ENCODE data around the gene WDR91. TPM values are rescaled to one million over a fixed set of nuclear protein-coding genes. Genes with fewer than 3 reads are reported as not detected.

WDR91 gene
- total RNA-seq, 2 experiments from 2014 or later: 12.9 to 13.1 TPM

GRCh38 chr7:135206941-135207391 lies 4.4 kb downstream of the WDR91 start:
- peaks cover 38% of the 10 kb centered on the region for H3K36me3 Mint-ChIP-seq (ENCODE audit: low read depth)
- no peaks in the 10 kb centered on the region for H3K27me3 Mint-ChIP-seq
- ChIA-PET CTCF (no interaction called here), POLR2A (interaction anchor here (0.9 kb wide), 1 partner anchor 21 kb away, joined by 3 read pairs; no protein-coding TSS in a partner anchor)
- no peak overlapping the region for H3K4me3 Mint-ChIP-seq
- H3K27ac Mint-ChIP-seq: no peak overlapping the region
- TF ChIP-seq CTCF (IDR thresholded peaks at IDR 0.05): no peak
- ATAC-seq (no peak), DNase-seq (no peak)
- intact Hi-C loops (cut with micrococcal nuclease): no loop called here
- peaks cover 56% of the 10 kb centered on the region for H3K4me1 Mint-ChIP-seq (ENCODE audit: low read depth)
- H3K9me3 Mint-ChIP-seq: no peaks in the 10 kb centered on the region

GRCh38 chr7:135205850-135206249 lies 5.5 kb downstream of the WDR91 start:
- DNase-seq (no peak), ATAC-seq (no peak)
- POLR2A ChIA-PET: interaction anchor here (1.1 to 1.8 kb wide), 2 partner anchors 17 to 36 kb away, joined by 5 read pairs; partner anchors contain the start of gene CYREN
- no peaks in the 10 kb centered on the region for H3K9me3 Mint-ChIP-seq
- intact Hi-C loops (cut with micrococcal nuclease): no loop called here
- CTCF ChIA-PET: no interaction called here
- peaks cover 59% of the 10 kb centered on the region for H3K4me1 Mint-ChIP-seq (ENCODE audit: low read depth)
- no peak for TF ChIP-seq CTCF (IDR thresholded peaks at IDR 0.05)
- H3K27ac Mint-ChIP-seq: no peak overlapping the region
- H3K4me3 Mint-ChIP-seq: no peak overlapping the region
- no peaks in the 10 kb centered on the region for H3K27me3 Mint-ChIP-seq
- H3K36me3 Mint-ChIP-seq (ENCODE audit: low read depth): peaks cover 42% of the 10 kb centered on the region

- peaks cover 53% of the 10 kb centered on the region for H3K4me1 Mint-ChIP-seq (ENCODE audit: low read depth)
- no peak overlapping the region for H3K4me3 Mint-ChIP-seq
- ChIA-PET CTCF (no interaction called here), POLR2A (interaction anchor here (1.1 to 1.8 kb wide), 3 partner anchors 10 to 35 kb away, joined by 3 to 5 read pairs (median 5); partner anchors contain the start of gene CYREN)
- DNase-seq: no peak
- H3K27ac Mint-ChIP-seq: no peak overlapping the region
- no peaks in the 10 kb centered on the region for H3K9me3 Mint-ChIP-seq
- peaks cover 46% of the 10 kb centered on the region for H3K36me3 Mint-ChIP-seq (ENCODE audit: low read depth)
- intact Hi-C loops (cut with micrococcal nuclease): no loop called here
- TF ChIP-seq CTCF (IDR thresholded peaks at IDR 0.05): no peak
- H3K27me3 Mint-ChIP-seq: no peaks in the 10 kb centered on the region
- ATAC-seq: no peak
These were observed 6.5 kb downstream of the WDR91 start for GRCh38 chr7:135204876-135205275.

GRCh38 chr7:135204341-135204749 lies 7.0 kb downstream of the WDR91 start:
- DNase-seq (no peak), ATAC-seq (no peak)
- H3K27ac Mint-ChIP-seq: no peak overlapping the region
- H3K27me3 Mint-ChIP-seq: no peaks in the 10 kb centered on the region
- TF ChIP-seq CTCF (IDR thresholded peaks at IDR 0.05): no peak
- CTCF ChIA-PET: no interaction called here
- no peak overlapping the region for H3K4me3 Mint-ChIP-seq
- no peaks in the 10 kb centered on the region for H3K9me3 Mint-ChIP-seq
- peaks cover 53% of the 10 kb centered on the region for H3K4me1 Mint-ChIP-seq (ENCODE audit: low read depth)
- intact Hi-C loops (cut with micrococcal nuclease): no loop called here
- H3K36me3 Mint-ChIP-seq (ENCODE audit: low read depth): peaks cover 50% of the 10 kb centered on the region
- POLR2A ChIA-PET: interaction anchor here (1.2 to 1.8 kb wide), 2 partner anchors 10 to 34 kb away, joined by 3 to 5 read pairs; partner anchors contain the start of gene CYREN

GRCh38 chr7:135201350-135201749 lies 10.0 kb downstream of the WDR91 start:
- DNase-seq (no peak), ATAC-seq (no peak)
- Mint-ChIP-seq H3K4me3 (no peak overlapping the region), H3K27ac (no peak overlapping the region), H3K4me1 (ENCODE audit: low read depth) (peaks cover 43% of the 10 kb centered on the region), H3K9me3 (no peaks in the 10 kb centered on the region), H3K36me3 (ENCODE audit: low read depth) (peaks cover 51% of the 10 kb centered on the region), H3K27me3 (no peaks in the 10 kb centered on the region)
- ChIA-PET POLR2A (interaction anchor here (1.0 kb wide), 1 partner anchor 13 kb away, joined by 3 read pairs; no protein-coding TSS in a partner anchor), CTCF (no interaction called here)
- intact Hi-C loops (cut with micrococcal nuclease): no loop called here
- no peak for TF ChIP-seq CTCF (IDR thresholded peaks at IDR 0.05)

Data from activated CD8-positive, alpha-beta T cell treated with anti-CD3 and anti-CD28 coated beads for 36 hours (primary cell).